ENCODE results near the gene INAFM1.

The INAFM1 gene

DNA sequence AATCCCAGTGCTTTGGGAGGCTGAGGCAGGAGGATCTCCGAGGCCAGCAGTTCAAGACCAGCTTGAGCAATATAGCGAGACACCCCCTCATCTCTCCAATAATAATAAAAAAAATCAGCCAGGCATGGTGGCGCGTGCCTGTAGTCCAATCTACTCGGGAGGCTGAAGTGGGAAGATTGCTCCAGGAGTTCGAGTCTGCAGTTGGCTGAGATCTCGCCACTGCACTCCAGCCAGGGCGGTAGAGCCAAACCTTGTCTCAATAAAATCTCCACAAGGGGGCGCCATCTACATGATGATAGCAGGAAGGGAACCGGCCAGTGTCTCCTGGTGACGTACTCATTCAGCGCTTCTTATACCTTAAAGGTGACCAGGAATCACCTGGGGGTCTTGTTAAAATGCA is 21.4 kb downstream of the INAFM1 start:
- TF ChIP-seq USF1 (IDR thresholded peaks at IDR 0.05) (no peak), RAD21 (IDR thresholded peaks at IDR 0.05; ENCODE audit: low read depth) (peak; percentile 97), TEAD4 (IDR thresholded peaks at IDR 0.05) (no peak), CREB1 (IDR thresholded peaks at IDR 0.05; ENCODE audit: low read depth) (no peak), NFIC (IDR thresholded peaks at IDR 0.05) (no peak), EGR1 (IDR thresholded peaks at IDR 0.05) (no peak), FOXM1 (IDR thresholded peaks at IDR 0.05; ENCODE audit: borderline replicate concordance, low read depth) (no peak)

DNA sequence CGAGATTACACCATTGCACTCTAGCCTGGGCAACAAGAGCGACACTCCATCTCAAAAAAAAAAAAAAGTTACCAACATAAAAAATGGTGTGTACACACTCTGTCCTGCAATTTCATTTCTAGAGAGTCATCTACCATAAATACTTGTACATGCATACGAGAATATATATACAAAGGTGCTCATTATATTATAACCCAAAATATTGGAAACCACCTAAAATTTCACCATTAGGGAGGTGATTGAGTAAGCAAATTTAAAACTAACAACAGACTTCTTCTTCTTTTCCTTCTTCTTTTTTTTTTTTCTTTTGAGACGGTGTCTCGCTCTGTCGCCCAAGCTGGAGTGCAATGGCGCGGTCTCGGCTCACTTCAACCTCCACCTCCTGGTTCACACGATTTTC is 27.6 kb downstream of the INAFM1 start:
- TF ChIP-seq MAX (IDR thresholded peaks at IDR 0.05) (no peak), USF1 (IDR thresholded peaks at IDR 0.05) (no peak), FOXM1 (IDR thresholded peaks at IDR 0.05; ENCODE audit: borderline replicate concordance, low read depth) (no peak), TCF12 (IDR thresholded peaks at IDR 0.05; ENCODE audit: low read depth) (no peak), NFIC (IDR thresholded peaks at IDR 0.05) (no peak)

- TF ChIP-seq EP300 (IDR thresholded peaks at IDR 0.05; ENCODE audit: borderline replicate concordance) = no peak
- no peak for TF ChIP-seq EGR1 (IDR thresholded peaks at IDR 0.05)
- TF ChIP-seq USF1 (IDR thresholded peaks at IDR 0.05) = no peak
- no peak for TF ChIP-seq ZBTB7A (IDR thresholded peaks at IDR 0.05; ENCODE audit: low read depth)
- no peak for TF ChIP-seq CREB1 (IDR thresholded peaks at IDR 0.05; ENCODE audit: low read depth)
- TF ChIP-seq TAF1 (IDR thresholded peaks at IDR 0.05; ENCODE audit: low read depth) = no peak
- TF ChIP-seq YY1 (IDR thresholded peaks at IDR 0.05; ENCODE audit: low read depth) = no peak
- TF ChIP-seq TEAD4 (IDR thresholded peaks at IDR 0.05) = no peak
- TF ChIP-seq MAX (IDR thresholded peaks at IDR 0.05) = no peak
- no peak for TF ChIP-seq CEBPB (IDR thresholded peaks at IDR 0.05)
- no peak for TF ChIP-seq FOXM1 (IDR thresholded peaks at IDR 0.05; ENCODE audit: borderline replicate concordance, low read depth)
- TF ChIP-seq REST (IDR thresholded peaks at IDR 0.05; ENCODE audit: low read depth) = no peak
- no peak for TF ChIP-seq NFIC (IDR thresholded peaks at IDR 0.05)
- no peak for TF ChIP-seq TCF12 (IDR thresholded peaks at IDR 0.05; ENCODE audit: low read depth)
- TF ChIP-seq RAD21 (IDR thresholded peaks at IDR 0.05; ENCODE audit: low read depth) = no peak
Observed at GRCh38 chr19:47303966-47304365, 29.3 kb downstream of the INAFM1 start.

- TF ChIP-seq CREB1 (IDR thresholded peaks at IDR 0.05; ENCODE audit: low read depth) (no peak), USF1 (IDR thresholded peaks at IDR 0.05) (no peak), RAD21 (IDR thresholded peaks at IDR 0.05; ENCODE audit: low read depth) (peak; percentile 60; the same call in 1 of the 2 replicates), EGR1 (IDR thresholded peaks at IDR 0.05) (no peak), TCF12 (IDR thresholded peaks at IDR 0.05; ENCODE audit: low read depth) (no peak), TEAD4 (IDR thresholded peaks at IDR 0.05) (peak; percentile 47), EP300 (IDR thresholded peaks at IDR 0.05; ENCODE audit: borderline replicate concordance) (no peak), YY1 (IDR thresholded peaks at IDR 0.05; ENCODE audit: low read depth) (no peak), MAX (IDR thresholded peaks at IDR 0.05) (peak; percentile 35; the same call in 1 of the 2 replicates), NFIC (IDR thresholded peaks at IDR 0.05) (no peak), REST (IDR thresholded peaks at IDR 0.05; ENCODE audit: low read depth) (no peak), FOXM1 (IDR thresholded peaks at IDR 0.05; ENCODE audit: borderline replicate concordance, low read depth) (no peak), TAF1 (IDR thresholded peaks at IDR 0.05; ENCODE audit: low read depth) (no peak), ZBTB7A (IDR thresholded peaks at IDR 0.05; ENCODE audit: low read depth) (no peak), CEBPB (IDR thresholded peaks at IDR 0.05) (no peak)
Observed at GRCh38 chr19:47305309-47305751, 30.6 kb downstream of the INAFM1 start.

DNA sequence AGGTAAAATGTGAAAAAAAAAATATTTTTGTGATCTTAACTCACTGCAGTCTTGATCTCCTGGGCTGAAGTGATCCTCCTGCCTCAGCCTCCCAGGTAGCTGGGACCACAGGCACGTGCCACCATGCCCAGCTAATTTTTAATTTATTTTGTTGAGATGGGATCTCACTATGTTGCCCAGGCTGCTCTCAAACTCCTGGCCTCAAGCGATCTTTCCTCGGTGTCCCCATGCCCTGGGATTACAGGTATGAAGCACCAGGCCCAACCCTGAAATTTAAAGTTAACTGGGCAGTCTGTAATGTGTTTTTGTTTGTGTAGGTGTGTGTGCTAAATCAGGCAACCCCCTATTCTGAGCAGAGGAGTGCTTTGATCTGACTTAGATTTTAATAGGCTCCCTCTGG is 31.6 kb downstream of the INAFM1 start:
- TF ChIP-seq USF1 (IDR thresholded peaks at IDR 0.05) (no peak), MAX (IDR thresholded peaks at IDR 0.05) (no peak), TAF1 (IDR thresholded peaks at IDR 0.05; ENCODE audit: low read depth) (no peak), TCF12 (IDR thresholded peaks at IDR 0.05; ENCODE audit: low read depth) (no peak), YY1 (IDR thresholded peaks at IDR 0.05; ENCODE audit: low read depth) (no peak), REST (IDR thresholded peaks at IDR 0.05; ENCODE audit: low read depth) (no peak), CEBPB (IDR thresholded peaks at IDR 0.05) (no peak), CREB1 (IDR thresholded peaks at IDR 0.05; ENCODE audit: low read depth) (no peak), FOXM1 (IDR thresholded peaks at IDR 0.05; ENCODE audit: borderline replicate concordance, low read depth) (no peak), TEAD4 (IDR thresholded peaks at IDR 0.05) (no peak), NFIC (IDR thresholded peaks at IDR 0.05) (no peak), EGR1 (IDR thresholded peaks at IDR 0.05) (no peak), EP300 (IDR thresholded peaks at IDR 0.05; ENCODE audit: borderline replicate concordance) (no peak), RAD21 (IDR thresholded peaks at IDR 0.05; ENCODE audit: low read depth) (no peak), ZBTB7A (IDR thresholded peaks at IDR 0.05; ENCODE audit: low read depth) (no peak)

Data from Ishikawa (cell line).